Hematopoietic multipotent progenitor cell (in vitro differentiated cells): Measurements from ENCODE around the gene DNAJB12. TPM values are rescaled to one million over a fixed set of nuclear protein-coding genes. Genes with fewer than 3 reads are reported as not detected.
"Not testable (repeated sequence)": the region's sequence is repeated elsewhere in the genome, so short reads cannot be mapped to it uniquely, and the experiment has no call there.

Source experiments
- DNase-seq, 3 donors: peaks; one replicate each; pipeline ENCODE4 v3.0.0-alpha.2; 2011 to 2015; ENCODE audit warnings: low read depth in 2 of 3, low spot score in 2 of 3
- small RNA-seq: library from RNA; depleted of rRNA; stranded (forward); fragments of <200 nt; gene quantifications from one replicate; pipeline ENCODE3, GENCODE V24; 2012
- total RNA-seq: library from RNA; depleted of rRNA; stranded (reverse); fragments of >200 nt; gene quantifications from one replicate; pipeline ENCODE4 v1.2.3, GENCODE V29; 2012

DNAJB12 gene
- total RNA-seq, 1 donor, result 34.7 TPM

DNA sequence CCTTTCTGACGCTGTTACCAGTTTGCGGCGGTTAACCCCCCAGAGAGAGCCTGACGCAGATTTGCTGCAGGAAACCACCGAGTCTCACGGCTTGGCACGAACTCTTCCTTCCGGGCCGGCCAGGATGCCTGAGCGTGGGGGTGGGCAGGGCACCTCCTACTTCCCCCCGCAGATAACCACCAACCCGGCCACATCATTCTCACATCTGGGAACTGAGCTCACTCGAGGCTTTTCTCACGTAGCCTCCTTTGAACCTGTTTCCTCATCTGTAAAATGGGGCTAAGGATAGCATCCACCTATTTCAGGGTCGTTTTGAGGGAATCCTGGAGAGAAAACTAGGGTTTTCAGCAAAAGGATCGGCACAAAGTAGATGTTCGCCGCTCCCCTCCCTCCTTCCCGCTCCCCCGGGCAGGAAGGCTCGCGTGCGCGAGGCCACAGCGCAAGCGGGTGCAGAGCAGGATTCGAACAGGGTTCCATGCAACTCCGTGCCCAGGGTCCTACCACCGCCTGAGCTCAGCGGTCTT, 57.4 kb downstream of the DNAJB12 start:
- peak; percentile 89 to 98 (median 98) for DNase-seq

DNA sequence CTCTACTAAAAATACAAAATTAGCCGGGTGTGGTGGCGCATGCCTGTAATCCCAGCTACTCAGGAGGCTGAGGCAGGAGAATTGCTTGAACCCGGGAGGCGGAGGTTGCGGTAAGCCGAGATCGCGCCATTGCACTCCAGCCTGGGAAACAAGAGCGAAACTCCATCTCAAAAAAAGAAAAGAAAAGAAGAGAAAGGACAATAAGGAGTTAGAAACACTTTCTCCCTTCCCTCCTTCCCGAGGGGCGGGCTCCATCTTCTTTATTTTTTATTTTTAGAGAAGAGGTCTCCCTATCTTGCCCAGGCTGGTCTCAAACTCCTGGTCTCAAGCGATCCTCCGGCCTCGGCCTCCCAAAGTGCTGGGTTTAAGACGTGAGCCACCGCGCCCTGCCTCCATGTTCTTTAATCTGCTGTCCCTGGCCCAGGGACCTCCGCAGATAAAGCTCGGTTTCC, 57.9 kb downstream of the DNAJB12 start:
- DNase-seq, result not testable (repeated sequence)

DNA sequence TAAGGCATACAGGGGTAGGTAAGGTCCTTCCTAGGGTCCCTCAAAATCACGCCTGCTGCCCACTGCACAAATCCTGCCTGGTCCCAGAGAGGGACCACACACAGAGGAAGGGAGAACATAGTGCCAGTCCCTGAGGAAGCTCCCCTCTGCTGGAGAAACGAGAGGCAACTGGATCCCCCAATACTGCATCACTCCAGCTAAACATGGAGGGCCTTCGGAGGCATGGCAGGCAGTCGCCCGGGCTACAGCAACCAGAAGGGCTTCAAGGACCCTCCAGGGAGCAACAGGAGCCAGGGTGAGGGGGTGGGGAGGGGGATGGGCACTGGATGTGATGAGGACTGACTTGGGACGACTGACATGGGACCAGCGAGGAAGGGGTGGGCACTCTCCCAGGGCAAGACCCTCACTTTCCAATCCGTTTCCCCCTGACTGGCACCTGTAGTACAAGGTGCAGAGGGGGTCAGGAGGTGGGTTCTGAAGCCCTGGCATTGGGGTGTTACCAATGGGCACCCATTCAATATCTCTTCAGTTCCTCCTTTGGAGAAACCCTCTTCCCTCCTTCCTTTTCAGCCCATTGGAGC, 59.3 kb downstream of the DNAJB12 start:
- DNase-seq, result no peak

DNA sequence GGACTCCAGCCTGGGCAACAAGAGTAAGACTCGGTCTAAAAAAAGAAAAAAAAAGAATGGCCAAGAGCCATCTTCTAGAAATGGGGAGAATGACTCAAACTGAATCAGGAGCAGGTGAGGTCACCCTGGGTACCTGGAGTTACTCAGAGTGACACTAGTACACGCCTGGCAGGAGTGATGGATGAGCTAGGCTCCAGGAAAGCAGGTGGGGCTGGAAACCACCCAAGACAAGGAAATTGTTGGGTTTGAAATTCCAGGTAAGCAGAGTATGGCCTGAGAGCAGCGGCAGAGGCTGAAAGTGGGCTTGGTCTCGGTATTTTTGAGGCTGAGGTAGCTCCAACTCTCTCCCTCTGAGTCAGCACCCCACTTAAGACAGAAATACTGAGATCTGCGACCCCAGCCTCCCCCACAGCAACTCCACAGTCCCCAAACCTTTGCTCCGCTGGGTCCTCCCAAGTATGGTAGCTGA, 62.5 kb downstream of the DNAJB12 start:
- no peak for DNase-seq

DNA sequence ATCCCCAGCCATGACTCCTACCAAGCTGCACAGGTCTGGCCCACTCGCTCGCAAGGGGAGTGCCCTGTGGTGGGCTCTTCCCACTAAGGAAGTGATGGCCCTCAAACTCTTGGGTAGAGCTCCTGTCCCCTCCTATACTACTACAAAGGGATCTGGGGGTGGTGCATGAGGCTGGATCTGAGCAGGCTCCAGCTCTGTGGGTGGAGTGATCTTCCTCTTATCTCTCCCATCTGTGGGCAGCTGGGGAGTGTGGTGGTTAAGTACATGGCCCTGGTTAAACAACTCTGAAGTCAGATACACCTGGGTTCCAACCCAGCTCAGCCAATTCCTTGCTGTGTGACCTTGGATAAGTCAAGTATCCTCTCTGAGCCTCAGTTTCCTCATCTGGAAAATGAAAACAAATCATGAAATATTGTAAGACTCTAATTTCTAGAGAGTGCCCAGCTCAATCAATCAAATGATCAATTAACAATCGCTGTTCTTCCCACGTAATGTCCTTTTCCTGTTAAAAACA, 63.6 kb downstream of the DNAJB12 start:
- peak in 1 of 3 donors; percentile 56 for DNase-seq

DNA sequence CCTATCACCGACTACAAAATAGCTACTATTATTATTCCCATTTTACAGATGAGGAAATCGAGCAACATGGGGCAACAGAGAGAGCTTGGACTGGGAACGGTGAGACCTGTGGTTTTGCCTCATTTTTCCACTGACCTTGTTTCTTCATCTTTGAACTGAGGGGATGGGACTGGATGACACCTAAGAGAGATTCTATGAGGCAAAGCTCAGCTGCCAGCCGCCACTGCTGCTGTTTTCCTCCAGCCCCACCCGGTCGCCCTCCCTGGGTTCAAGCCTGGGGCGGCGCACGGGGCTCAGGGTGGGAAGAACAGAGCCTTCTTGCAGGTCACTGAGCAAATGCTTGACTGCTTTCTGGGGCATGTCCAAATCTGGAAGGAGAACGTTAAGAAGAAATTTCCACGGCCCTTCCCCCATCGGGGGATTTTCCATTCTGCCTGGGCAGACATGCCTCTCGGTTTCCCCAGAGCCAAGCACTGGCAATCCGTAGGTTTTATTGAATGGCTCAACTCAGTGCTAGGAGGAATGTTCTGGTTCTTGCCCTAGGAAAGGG, 68.7 kb downstream of the DNAJB12 start:
- DNase-seq, result no peak

DNA sequence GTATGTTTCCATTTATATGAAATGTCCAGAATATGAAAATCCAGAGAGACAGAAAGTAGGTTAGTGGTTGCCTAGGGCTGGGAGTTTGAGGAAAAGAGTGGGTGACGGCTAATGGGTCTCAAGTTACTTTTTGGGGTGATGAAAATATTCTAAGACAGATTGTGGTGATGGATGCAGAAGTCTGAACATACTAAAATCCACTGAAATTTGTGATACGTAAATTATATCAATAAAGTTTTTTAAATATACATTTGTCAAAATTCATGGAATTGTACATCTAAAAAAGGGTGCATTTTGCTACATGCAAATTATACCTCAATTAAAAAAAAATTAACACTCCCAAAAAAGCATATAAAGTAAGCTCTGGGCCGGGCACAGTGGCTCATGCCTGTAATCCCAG, 71.6 kb downstream of the DNAJB12 start:
- no peak for DNase-seq

Small RNA genes within 50 kb of the gene (small RNA-seq; reads per million reads assigned to genes)
- not detected for gene RNU6-805P

Other genes with a start within 250 kb of the DNAJB12 start
- gene ANAPC16, start 138.9 kb downstream of the DNAJB12 start, total RNA-seq, result 43.9 TPM
- gene ASCC1, start 138.6 kb downstream of the DNAJB12 start, total RNA-seq, result 11.0 TPM
- 322 TPM for gene DDIT4, start 81.0 kb downstream of the DNAJB12 start, total RNA-seq